Upper lobe of right lung (tissue), 1 donor: ENCODE results near the gene TGM1. TPM values are rescaled to one million over a fixed set of nuclear protein-coding genes. Genes with fewer than 3 reads are reported as not detected.
A peak's percentile ranks its signal among the peaks of the same experiment; 100 is the strongest.

ENCODE experiments used
- ATAC-seq: fragments of 200-7000 bp; cut with Tn5 transposase; one replicate; pipeline ENCODE4 v1.9.1; 2020; ENCODE audit warnings: mild to moderate bottlenecking, moderate library complexity
- DNase-seq: peaks from one replicate; pipeline ENCODE4 v3.0.0-alpha.2; 2020
- H3K27ac ChIP-seq: fragments of 200-600 bp; one replicate; pipeline ENCODE4 v1.8.0; 2022
- H3K27me3 ChIP-seq: fragments of 200-600 bp; one replicate; pipeline ENCODE4 v1.8.0; 2022; ENCODE audit warnings: mild to moderate bottlenecking
- H3K36me3 ChIP-seq: fragments of 200-600 bp; one replicate; pipeline ENCODE4 v1.8.0; 2022
- H3K4me1 ChIP-seq: fragments of 200-600 bp; one replicate; pipeline ENCODE4 v1.8.0; 2022
- H3K4me3 ChIP-seq: fragments of 200-600 bp; one replicate; pipeline ENCODE4 v1.8.0; 2022; ENCODE audit warnings: mild to moderate bottlenecking
- H3K9me3 ChIP-seq: fragments of 200-600 bp; one replicate; pipeline ENCODE4 v1.8.0; 2022
- intact Hi-C: fragments of 100-400 bp; cut with DNase I; formaldehyde crosslinking; loops from one replicate; pipeline ENCODE4 v1.11.0; 2022
- total RNA-seq: library from RNA; stranded (reverse); fragmentation: NEBNext Ultra II Directional; extraction: Animal tissue kit (Norgen Biotek cat#: 25700); gene quantifications from one replicate; pipeline ENCODE4 v1.2.1, GENCODE V29; 2021
- TF ChIP-seq, protein P1 (sequence below): fragments of 200-600 bp; IDR thresholded peaks from one replicate; pipeline ENCODE4 v1.8.0; 2022; ENCODE audit warnings: antibody characterized with exemption
- donor health status: DM: no; HTN: yes; CAD: no; lungs with severe emphysema.

The TGM1 gene
- total RNA-seq, 1 donor from 2014 or later, result 12.3 TPM

- H3K4me1 ChIP-seq, result peaks cover 37% of the 10 kb centered on the region
- intact Hi-C loops, result no loop called here
- TF ChIP-seq, protein P1, sequence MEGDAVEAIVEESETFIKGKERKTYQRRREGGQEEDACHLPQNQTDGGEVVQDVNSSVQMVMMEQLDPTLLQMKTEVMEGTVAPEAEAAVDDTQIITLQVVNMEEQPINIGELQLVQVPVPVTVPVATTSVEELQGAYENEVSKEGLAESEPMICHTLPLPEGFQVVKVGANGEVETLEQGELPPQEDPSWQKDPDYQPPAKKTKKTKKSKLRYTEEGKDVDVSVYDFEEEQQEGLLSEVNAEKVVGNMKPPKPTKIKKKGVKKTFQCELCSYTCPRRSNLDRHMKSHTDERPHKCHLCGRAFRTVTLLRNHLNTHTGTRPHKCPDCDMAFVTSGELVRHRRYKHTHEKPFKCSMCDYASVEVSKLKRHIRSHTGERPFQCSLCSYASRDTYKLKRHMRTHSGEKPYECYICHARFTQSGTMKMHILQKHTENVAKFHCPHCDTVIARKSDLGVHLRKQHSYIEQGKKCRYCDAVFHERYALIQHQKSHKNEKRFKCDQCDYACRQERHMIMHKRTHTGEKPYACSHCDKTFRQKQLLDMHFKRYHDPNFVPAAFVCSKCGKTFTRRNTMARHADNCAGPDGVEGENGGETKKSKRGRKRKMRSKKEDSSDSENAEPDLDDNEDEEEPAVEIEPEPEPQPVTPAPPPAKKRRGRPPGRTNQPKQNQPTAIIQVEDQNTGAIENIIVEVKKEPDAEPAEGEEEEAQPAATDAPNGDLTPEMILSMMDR, result peak; percentile 69
Observed at GRCh38 chr14:24271134-24271833, 8.3 kb upstream of the TGM1 start, which contains the start of gene RABGGTA. Gene RABGGTA, minus strand, starts transcription at chr14:24271597. Its CDS starts 482 bp downstream, at chr14:24271115.

GRCh38 chr14:24270537-24271133 lies 7.7 kb upstream of the TGM1 start:
- intact Hi-C loops, result no loop called here
- no peak for DNase-seq
- no peaks in the 10 kb centered on the region for H3K9me3 ChIP-seq
- H3K27ac ChIP-seq, result peak overlapping the region; percentile 100
- TF ChIP-seq, protein P1, result no peak
- peaks cover 37% of the 10 kb centered on the region for H3K4me1 ChIP-seq
- no peak for ATAC-seq
- peak overlapping the region; percentile 95 for H3K4me3 ChIP-seq
- no peaks in the 10 kb centered on the region for H3K27me3 ChIP-seq
- peaks cover 32% of the 10 kb centered on the region for H3K36me3 ChIP-seq

More at GRCh38 chr14:24271134-24271833, 8.3 kb upstream of the TGM1 start, which contains the start of gene RABGGTA:
- Histone ChIP-seq H3K27ac (peak within 1 kb of the TSS; percentile 100), H3K27me3 (no peaks in the 10 kb centered on the region), H3K4me3 (peak within 1 kb of the TSS; percentile 95), H3K9me3 (no peaks in the 10 kb centered on the region), H3K36me3 (peaks cover 27% of the 10 kb centered on the region)
- DNase-seq, result peak; percentile 96
- ATAC-seq, result peak; percentile 92

GRCh38 chr14:24269910-24270536 lies 7.0 kb upstream of the TGM1 start:
- TF ChIP-seq, protein P1, result no peak
- ATAC-seq (no peak), DNase-seq (no peak)
- Histone ChIP-seq H3K9me3 (no peaks in the 10 kb centered on the region), H3K27ac (no peak overlapping the region), H3K4me3 (no peak overlapping the region), H3K4me1 (peaks cover 32% of the 10 kb centered on the region), H3K27me3 (no peaks in the 10 kb centered on the region), H3K36me3 (peaks cover 38% of the 10 kb centered on the region)
- intact Hi-C loops, result no loop called here

DNA sequence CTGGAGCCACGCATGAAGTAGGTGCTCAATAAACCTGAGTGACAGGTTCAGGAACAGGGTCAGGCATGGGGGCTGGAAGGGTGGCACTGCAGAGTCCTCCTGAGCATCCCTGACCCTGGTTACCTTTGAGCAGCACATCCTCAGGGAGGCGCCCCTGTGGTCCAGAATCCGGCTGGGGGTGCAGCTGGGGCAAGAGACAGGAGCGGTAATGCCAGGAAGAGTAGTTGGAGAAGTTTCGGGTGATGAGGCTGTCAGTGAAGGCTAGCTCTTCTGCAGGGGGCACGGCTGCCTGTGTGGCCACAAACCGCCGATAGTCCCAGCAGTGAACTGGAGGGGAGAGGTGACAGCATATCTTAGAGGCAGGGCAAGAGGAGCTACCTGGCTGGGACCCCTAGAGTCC lies 6.4 kb upstream of the TGM1 start:
- no peak overlapping the region for H3K4me3 ChIP-seq
- TF ChIP-seq, protein P1, result no peak

GRCh38 chr14:24268225-24268624 lies 5.2 kb upstream of the TGM1 start:
- TF ChIP-seq, protein P1, result no peak
- H3K27me3 ChIP-seq, result no peaks in the 10 kb centered on the region
- intact Hi-C loops, result no loop called here
- H3K4me3 ChIP-seq, result no peak overlapping the region
- ATAC-seq (no peak), DNase-seq (no peak)
- H3K4me1 ChIP-seq, result peaks cover 20% of the 10 kb centered on the region
- peaks cover 40% of the 10 kb centered on the region for H3K36me3 ChIP-seq
- no peak overlapping the region for H3K27ac ChIP-seq
- H3K9me3 ChIP-seq, result no peaks in the 10 kb centered on the region

More for the DNA sequence above, 6.4 kb upstream of the TGM1 start:
- Histone ChIP-seq H3K4me1 (peaks cover 28% of the 10 kb centered on the region), H3K36me3 (peaks cover 40% of the 10 kb centered on the region), H3K27ac (no peak overlapping the region), H3K9me3 (no peaks in the 10 kb centered on the region), H3K27me3 (no peaks in the 10 kb centered on the region)
- intact Hi-C loops, result no loop called here
- ATAC-seq, result no peak
- DNase-seq, result no peak
